NOMO-1 treated with dmso at 0.1 percent for 144 hours (cell line): ENCODE measurements around the gene ASB5.
"Not testable (repeated sequence)": the region's sequence is repeated elsewhere in the genome, so short reads cannot be mapped to it uniquely, and the experiment has no call there.

Experiments used
- DNase-seq: peaks from one replicate; lab custom pipeline; 2025; ENCODE audit not compliant: unreplicated experiment; lab: John Stamatoyannopoulos, UW

Gene ASB5

DNA sequence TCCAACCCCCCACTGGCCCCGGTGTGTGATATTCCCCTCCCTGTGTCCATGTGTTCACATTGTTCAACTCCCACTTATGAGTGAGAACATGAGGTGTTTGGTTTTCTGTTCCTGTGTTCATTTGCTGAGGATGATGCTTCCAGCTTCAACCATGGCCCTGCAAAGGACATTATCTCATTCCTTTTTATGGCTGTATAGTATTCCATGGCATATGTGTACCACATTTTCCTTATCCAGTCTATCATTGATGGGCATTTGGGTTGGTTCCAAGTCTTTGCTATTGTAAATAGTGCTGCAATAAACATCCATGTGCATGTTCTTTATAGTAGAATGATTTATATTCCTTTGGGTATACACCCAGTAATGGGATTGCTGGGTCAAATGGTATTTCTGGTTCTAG is 10.5 kb upstream of the ASB5 start:
- not testable (repeated sequence) for DNase-seq

DNA sequence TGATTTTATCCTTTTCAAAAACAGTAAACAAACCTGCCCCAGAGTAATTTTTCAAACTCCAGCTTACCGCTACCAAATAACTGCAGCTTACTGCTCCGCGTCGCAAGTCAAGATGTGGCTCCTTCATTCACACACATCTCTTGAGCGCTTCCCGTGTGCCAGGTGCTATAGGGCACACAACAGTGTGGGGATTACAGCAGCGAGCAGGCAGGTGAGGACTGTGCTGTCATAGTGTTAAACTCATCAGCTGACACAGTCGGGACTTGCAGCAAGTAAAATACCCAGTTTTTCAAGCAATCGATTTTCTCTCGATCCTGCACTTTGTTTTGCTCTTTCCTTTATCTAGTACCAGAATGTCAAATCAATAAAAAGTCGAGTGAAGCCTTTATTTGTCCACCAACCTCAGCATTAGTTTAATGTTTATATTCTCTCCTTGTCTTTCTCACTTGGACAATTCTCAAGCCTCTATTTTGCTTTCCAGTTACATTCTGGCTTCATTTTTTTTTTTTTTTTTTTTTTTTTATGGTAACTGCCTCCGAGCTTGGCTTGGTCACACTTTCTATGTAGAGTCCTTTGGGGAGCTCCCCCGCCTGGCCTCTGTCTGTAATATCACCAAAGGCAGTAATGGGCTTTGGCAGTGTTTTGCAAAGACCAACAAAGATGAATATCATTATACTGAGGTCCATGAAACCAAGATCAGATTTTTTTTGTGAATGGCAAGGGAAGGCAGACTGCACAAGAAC is 8.3 kb upstream of the ASB5 start:
- no peak for DNase-seq

DNA sequence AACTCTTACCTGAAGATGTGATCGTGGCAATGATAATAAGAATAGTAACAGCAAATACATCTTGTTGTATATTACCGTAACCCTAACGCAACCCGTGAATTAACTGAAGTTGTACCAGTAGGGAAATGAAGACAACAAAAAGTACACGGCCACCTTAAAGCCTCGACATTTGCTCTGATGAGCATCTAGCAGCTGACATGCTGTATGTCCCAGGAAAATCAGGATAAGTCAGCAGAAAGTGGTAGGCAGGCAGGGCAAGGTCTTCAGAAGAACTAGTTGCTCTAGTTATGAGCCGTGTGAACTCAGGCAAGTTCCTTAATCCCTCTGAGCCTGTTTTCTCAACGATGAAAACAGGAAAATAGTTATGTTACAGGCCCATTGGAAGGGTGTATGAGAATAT is 7.7 kb upstream of the ASB5 start:
- DNase-seq: no peak

DNA sequence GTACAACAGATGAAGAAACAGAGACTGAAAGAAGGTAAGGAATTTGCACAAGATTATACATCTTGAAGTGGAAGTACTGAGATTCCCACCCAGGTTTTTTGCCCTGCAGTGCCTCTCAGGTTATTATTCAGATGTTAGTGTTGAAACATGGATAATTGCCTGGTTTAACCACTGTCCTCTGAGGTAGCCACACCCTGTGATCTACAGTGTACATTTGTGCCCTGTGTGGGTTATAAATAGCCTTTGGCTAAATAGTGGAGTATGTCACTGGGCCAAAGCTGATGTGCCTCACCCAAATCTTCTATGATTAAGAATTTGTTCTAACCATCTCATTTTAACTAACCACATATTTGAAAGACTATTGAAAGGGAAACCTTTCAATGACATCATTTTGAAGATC is 5.4 kb upstream of the ASB5 start:
- DNase-seq: no peak

DNA sequence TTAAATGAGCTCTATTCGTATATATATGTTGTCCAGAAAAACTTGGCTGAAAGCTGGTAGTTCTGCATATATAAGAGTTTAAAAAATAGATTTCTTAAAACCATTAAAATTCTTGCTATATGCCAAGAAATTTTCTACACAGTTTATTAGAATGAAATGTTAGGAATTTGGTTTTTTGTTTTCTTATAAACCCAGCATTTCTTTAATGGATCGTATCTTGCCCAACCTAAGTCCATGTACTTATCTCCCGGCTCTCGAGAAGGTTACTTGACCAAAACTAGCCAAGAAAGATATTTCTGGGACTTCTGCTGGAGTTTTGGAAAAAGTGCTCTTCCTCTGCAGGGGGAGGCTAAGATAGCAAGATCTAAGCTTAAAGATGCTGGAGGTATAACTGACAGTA is 4.7 kb upstream of the ASB5 start:
- DNase-seq: no peak

DNA sequence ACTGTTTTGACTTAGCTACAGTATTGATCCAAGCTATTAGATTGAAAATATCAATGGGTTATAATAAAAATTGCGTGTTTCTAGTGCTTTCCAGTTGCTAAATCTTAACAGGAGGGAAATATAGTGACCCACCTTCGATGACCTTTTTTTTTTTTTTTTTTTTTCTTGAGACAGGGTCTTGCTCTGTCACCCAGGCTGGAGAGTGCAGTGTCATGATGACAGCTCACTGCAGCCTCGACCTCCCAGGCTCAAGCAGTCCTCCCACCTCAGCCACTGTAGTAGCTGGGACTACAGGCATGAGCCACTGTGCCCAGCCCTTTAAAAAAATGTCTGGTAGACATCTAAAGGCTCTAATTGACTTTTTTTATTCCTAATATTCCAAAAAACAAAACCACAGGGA is 3.8 kb upstream of the ASB5 start:
- DNase-seq: no peak

DNA sequence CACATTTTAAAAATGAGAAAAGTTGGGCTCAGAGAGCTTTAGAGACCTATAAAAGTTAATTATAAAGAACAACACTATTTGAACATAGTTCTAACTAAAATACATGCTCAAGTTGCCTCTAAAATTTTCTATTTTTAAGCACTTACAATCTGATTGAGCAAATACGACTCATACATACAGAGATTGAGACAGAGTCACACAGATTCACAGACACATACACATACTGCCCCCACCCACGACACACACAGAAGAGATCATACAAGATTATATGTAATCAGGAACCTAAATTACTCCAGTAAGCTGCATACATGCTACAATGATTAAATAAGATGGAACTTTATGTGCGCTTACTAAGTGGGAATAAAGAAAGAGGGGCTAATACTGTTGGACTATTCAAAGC is 2.7 kb upstream of the ASB5 start:
- no peak for DNase-seq

DNA sequence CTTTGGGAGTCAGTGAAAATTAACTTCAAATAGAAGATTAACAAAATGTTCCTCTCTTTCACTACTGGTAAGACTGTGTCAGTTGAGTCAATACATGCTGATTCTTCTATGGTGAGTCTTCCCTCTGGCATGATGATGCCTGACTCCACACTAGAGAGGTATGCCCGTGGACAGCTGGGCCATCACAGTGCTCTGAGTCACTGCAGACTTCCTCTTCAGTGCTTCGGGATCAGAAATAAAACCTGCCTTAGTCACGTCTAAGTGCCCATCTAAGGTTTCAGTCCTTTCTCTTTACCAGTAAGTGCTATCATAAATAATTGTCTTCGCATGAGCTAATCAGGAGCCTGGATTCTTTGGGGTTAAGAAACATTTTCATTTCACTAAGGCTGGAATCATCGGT is 1.6 kb upstream of the ASB5 start:
- DNase-seq: no peak

DNA sequence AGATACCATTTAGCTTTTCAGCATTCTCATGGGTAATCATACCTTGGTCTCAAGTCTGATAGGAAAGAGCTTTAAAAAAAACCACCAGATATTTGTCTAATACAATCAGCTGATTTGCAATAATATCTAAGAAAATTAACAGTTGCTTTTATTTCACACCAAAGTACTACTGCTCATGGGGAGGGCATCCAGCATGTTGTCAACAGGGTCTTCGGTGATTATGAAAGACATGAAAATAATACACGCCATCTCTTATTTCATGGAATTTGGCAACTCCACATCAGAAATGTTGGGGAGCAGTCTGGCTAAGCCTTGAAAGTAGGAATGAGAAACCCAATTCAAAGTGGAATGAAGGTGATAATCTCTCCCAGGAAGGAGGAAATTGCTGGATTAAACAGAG is 3.0 kb downstream of the ASB5 start:
- DNase-seq: no peak

DNA sequence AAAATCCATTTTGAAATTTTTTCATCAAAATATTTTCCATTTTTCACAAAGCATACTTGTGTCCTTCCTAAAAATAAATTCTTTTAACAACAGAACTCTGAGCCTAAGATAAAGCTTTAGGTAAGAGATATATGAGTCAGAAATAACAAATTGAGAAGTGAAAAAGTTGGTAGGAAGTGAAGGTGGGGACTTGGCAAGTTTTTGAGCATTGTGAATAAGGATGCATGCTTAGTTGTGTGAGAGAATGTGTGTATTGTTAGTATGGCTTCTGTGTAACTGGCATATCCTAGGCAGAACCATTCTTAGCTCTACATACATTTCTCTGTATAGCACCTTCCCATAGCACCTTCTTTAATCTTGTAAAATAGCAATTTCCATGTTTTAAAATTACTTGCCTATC is 6.8 kb downstream of the ASB5 start:
- no peak for DNase-seq

DNA sequence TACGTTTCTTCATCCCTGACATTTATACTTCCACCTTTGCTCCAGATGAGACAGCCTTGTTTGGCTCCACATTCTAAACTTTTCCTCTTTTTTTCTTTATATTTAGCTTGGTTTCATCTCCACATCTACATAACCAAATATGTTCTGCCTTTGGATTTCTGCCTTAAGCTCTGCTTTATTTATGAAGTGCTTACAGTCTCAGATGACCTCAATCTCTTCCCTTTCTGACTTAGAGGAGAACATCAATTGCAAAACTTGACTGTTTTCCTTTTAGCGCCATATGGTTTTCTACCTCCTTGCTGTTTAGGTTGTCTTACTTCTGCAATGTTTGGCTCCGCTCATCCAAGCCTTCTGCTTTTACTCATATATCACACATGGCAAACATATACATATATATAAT is 7.5 kb downstream of the ASB5 start:
- DNase-seq: no peak

DNA sequence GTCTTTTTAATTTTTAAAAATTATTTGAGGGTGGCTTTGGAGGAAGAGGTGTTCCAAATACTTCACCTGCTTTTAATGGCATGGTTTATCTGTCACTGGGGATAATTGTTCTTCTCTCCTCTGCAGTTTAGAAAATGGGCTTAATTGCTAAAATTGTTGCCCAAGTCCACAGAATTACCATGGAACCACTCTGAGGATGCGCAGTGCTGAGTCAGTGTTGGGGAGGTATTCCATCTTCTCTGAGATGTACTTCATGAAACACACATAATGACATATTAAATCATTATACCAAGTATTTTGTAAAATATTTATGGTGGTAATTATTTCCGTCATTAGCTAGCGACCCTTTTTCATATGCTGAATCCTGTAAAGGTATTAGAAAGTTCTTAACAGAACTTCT is 8.0 kb downstream of the ASB5 start:
- no peak for DNase-seq

DNA sequence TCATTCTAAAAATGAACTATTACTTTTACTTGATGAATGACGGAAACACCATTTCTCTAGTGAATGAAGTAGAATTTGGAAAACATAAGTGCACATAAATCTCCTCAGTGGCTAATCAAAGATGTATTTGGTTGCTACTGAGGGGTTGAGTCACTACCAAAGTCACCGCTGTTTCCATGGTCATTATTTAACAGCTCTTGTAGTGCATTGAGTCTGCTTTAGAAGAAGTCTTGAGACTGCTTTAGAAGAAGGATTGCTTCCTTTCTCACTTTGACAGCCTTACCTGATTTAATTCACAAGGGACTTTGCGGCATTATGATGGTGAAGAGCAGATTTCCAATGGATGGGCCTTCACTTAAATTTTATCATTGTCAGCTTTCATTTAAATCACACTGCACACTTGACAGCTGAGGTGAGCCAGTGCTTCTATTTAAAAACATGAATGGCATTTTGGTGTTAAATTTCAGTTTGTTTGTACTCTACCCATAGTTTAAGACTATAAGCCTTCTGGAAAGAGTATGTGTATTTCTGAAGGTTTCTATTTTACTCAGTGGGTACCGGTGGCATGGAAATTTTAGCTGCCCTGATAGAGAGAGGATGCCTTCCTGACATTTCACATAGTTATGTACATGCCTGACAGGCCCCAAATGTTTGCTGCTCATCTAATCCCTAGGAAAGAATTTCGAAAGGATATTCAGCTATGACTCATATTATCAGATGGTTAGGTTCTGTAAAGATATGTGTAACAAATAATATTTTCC is 9.5 kb downstream of the ASB5 start:
- DNase-seq: no peak

DNA sequence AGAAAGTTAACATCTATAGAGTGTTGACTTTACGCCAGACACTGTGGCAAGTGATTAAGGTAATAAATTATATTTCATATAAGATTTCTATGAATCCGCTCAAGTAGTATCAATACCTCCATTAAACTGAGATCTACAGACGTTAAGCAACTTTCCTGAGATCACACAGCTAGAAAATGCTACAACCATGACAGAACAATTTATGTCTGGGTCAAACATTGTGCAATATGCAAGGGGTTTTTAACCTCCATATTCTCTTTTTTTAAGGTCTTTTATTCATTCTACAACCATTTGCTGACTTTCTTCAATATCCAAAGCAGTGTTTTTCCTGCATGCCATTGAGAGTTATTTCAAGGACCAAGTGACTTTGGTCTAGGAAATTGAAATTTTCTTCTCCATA is 10.9 kb downstream of the ASB5 start:
- DNase-seq: no peak

DNA sequence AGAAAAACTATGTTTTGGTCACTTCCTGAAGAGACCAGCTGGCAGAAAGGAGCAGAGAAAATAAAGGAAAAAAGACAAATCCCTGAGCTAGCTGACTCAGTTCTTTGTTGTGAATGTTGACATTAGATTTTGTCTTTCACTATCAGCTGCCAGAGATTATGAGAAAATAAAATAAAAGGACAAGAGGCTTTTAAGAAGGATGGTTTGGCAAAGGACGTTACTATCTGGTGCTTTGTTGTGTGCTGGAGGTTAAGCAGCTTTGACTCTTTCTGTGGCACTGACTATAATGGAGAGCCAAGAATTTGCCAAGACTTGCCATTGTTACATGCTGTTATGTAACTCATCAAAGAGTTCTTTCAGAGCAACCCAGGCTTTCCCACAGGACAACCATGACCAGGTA is 12.1 kb downstream of the ASB5 start:
- DNase-seq: no peak

DNA sequence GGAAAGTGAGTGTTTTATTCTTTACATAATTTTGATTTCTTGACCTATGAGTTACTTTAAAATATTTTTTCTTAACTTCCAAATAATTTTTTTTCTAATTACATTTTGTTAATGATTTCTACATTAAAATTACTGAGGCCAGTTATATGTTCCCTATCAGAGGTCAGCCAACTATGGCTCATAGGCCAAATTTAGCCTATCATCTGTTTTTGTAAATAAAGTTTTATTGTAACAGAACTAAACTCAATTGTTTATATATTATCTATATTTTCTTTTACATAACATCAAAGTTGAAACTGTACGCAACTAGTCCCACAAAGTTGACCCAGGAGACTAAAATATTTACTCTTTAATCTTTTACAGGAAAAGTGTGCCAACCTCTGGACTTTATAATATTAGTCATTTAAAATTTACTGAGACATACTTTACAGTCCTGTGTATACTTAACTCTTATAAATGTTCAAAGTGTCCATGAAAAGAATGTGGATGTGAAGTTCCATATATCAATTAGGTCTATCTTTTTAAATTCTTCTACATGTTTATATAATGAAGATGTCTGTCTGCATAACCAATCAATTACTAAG is 26.2 kb downstream of the ASB5 start:
- DNase-seq: no peak

DNA sequence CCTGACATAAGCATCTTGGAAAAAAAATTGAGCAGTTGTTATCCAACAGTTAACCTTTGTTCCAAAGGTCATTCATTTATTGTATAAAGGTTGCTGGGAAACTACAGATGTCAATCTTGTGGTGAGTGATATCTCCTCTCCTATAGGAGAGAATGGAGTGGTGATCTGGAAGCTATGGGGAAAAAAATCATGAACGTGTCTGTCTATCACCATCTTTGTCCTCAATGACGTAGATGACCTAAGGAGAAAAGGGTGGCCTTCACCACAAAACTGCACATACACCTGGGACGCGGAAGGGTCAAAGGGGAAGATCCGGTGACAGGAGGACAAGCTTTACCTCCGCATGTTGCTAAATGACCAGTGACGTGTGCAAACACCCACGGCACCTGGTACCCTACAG is 27.3 kb downstream of the ASB5 start:
- DNase-seq: no peak

DNA sequence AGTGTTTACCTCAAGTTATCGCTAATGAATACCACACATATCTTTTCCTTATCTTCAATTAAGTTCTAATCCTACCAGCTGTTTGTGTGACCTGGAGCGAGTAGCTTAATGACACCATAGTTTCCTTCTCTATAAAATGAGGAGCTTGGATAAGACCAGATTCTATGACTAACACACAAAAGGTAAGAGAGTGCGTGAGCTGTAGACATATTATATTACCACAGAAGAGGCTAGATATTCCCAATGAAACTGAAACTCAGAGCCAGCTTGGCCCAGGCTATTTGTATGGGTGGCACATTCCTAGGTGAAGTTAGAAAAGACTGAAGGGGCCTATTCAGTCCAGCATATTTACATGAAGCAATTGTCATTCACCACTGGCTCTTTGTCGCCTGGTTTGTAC is 30.2 kb downstream of the ASB5 start:
- no peak for DNase-seq

DNA sequence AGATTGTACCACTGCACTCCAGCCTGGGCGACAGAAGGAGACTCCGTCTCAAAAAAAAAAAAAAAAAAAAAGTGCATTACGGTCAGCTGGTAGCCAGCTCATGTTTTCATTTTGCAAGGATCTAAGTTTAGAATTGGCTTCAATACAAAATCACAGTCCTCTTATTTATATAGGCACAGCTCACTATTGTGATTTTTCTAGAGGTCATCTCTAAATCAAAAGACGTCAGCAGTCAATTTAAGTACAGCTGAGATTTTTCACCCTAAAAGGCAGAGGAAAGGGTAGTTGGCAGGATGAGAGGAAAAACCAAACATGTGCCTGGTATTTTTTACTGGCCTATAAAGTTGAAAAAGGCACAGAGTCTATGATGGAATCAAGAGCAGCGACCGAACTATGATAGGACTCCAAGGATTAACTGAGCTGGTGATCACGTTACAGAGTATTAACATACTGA is 30.8 kb downstream of the ASB5 start:
- DNase-seq: no peak

DNA sequence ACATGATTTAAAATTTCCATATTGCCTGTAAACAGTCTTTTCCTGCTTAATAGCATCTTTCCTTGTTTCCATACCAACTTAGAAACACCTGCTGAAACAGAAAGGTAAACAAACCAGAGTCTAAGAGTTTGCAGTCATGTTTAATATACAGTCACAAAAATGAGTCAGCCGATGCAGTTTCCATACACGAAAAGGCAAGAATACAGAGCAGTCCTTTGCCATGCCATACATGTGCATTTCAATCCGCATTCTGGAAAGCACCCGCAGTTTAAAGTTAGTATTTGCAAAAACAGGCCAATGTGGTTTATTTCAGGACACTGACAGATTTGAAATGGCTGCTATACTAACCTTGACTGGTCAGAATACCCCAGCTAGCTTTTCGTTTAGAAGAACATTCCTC is 32.1 kb downstream of the ASB5 start:
- DNase-seq: no peak

DNA sequence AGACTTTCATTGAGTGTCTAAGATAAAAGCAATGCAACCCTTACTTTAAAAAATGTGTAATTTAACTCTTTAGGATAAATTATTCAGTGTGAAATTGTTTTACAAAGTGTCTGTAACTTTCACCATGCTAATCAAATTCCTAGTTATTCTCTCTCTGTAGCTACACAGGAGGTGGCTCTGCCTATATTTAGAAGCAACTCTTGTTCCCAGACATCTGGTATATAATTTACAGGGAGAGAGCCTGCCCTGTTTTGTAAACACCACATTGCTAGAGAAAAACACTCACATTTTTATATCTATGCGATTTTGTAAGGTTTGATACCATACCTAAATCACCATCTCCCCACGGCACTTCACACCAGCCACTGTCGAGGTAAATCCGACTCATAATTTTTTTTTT is 38.2 kb downstream of the ASB5 start:
- DNase-seq: no peak

DNA sequence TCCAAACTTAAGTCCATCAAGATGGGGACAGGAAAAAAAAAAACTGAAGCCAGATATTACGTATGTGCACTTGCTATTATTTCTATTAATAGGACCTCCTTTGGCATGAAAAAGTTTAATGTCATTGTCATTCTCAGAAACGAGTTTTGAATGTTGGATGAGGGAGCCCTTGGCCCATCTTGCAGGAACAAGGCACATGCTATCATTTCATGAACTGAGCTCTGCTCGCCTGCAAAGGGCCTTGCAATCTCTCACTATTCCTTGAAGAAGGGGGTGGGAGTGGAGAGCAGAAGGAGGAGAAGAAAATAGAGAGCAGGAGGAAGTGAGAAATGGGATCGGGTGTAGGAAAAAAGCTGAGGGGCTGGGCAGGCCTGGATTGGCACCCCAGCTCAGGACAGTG is 39.4 kb downstream of the ASB5 start:
- DNase-seq: no peak
